C4-2B (cell line): ENCODE data around the gene TAGAP.

ENCODE experiments used
- H3K27ac ChIP-seq: fragments of 450-650 bp; 2 replicates; pipeline ENCODE4 v1.5.1; 2017
- CTCF ChIP-seq: fragments of 450-650 bp; conservative IDR thresholded peaks from 2 replicates; pipeline ENCODE4 v1.5.1; 2017; ENCODE audit warnings: mild to moderate bottlenecking
- ZFX ChIP-seq: fragments of 450-650 bp; IDR thresholded peaks from 2 replicates; pipeline ENCODE4 v1.6.1; 2017

The TAGAP gene

GRCh38 chr6:159085396-159085895 is 40.7 kb upstream of the TAGAP start:
- H3K27ac ChIP-seq = no peak overlapping the region
- TF ChIP-seq CTCF (no peak), ZFX (no peak)

GRCh38 chr6:159084493-159085091 is 39.8 kb upstream of the TAGAP start:
- no peak for TF ChIP-seq ZFX
- TF ChIP-seq CTCF = no peak
- no peak overlapping the region for H3K27ac ChIP-seq

- TF ChIP-seq ZFX = no peak
- TF ChIP-seq CTCF = no peak
- no peak overlapping the region for H3K27ac ChIP-seq
Observed at GRCh38 chr6:159083146-159083545, 38.4 kb upstream of the TAGAP start.

- no peak for TF ChIP-seq CTCF
- TF ChIP-seq ZFX = no peak
Observed at GRCh38 chr6:159082039-159082815, 37.4 kb upstream of the TAGAP start.

GRCh38 chr6:159080217-159080976 is 35.6 kb upstream of the TAGAP start:
- H3K27ac ChIP-seq = no peak overlapping the region
- TF ChIP-seq CTCF (no peak), ZFX (no peak)

More at GRCh38 chr6:159082039-159082815, 37.4 kb upstream of the TAGAP start:
- no peak overlapping the region for H3K27ac ChIP-seq

GRCh38 chr6:159079367-159079766 is 34.6 kb upstream of the TAGAP start:
- no peak for TF ChIP-seq CTCF
- no peak for TF ChIP-seq ZFX
- H3K27ac ChIP-seq = no peak overlapping the region

GRCh38 chr6:159077123-159077522 is 32.3 kb upstream of the TAGAP start:
- TF ChIP-seq CTCF = no peak
- TF ChIP-seq ZFX = no peak
- H3K27ac ChIP-seq = no peak overlapping the region
